Osteoblast (primary cell): ENCODE data around the gene GABRG3. TPM values are rescaled to one million over a fixed set of nuclear protein-coding genes. Genes with fewer than 3 reads are reported as not detected.

Experiments used
- DNase-seq: peaks from one replicate; pipeline ENCODE4 v3.0.0; 2011; ENCODE audit warnings: low spot score, mixed read lengths; ENCODE audit not compliant: insufficient read length; ENCODE audit errors: missing footprints
- H2AFZ ChIP-seq: 2 replicates; pipeline ENCODE4 v1.6.0; 2011; ENCODE audit warnings: mild to moderate bottlenecking, low read length
- H3K27ac ChIP-seq: 2 replicates; pipeline ENCODE4 v1.5.1; 2011; ENCODE audit warnings: mild to moderate bottlenecking, low read depth, low read length, moderate library complexity
- H3K27me3 ChIP-seq: 2 replicates; pipeline ENCODE4 v1.6.0; 2012; ENCODE audit warnings: mild to moderate bottlenecking, control low read depth, inconsistent platforms, low read length, moderate library complexity; ENCODE audit not compliant: insufficient read depth
- H3K36me3 ChIP-seq: 2 replicates; pipeline ENCODE4 v1.5.1; 2011; ENCODE audit warnings: mild to moderate bottlenecking, low read length, control low read depth, moderate library complexity; ENCODE audit not compliant: insufficient read depth
- H3K4me1 ChIP-seq: 2 replicates; pipeline ENCODE4 v1.5.1; 2011; ENCODE audit warnings: mild to moderate bottlenecking, low read length, control low read depth, moderate library complexity; ENCODE audit not compliant: insufficient read depth
- H3K4me2 ChIP-seq: 2 replicates; pipeline ENCODE4 v1.6.0; 2011; ENCODE audit warnings: mild to moderate bottlenecking, low read length; ENCODE audit not compliant: insufficient read depth
- H3K4me3 ChIP-seq: fragments of 200-600 bp; sonication (generic); 3 replicates; pipeline ENCODE4 v1.5.1; 2012; ENCODE audit warnings: mild to moderate bottlenecking, low read length, inconsistent platforms; ENCODE audit not compliant: insufficient read depth
- H3K79me2 ChIP-seq: 2 replicates; pipeline ENCODE4 v1.6.0; 2012; ENCODE audit warnings: mild to moderate bottlenecking, low read length, control low read depth, inconsistent platforms; ENCODE audit not compliant: insufficient read depth
- H3K9me3 ChIP-seq: 2 replicates; pipeline ENCODE4 v1.5.1; 2011; ENCODE audit warnings: low read depth, low read length, control low read depth
- H4K20me1 ChIP-seq: 2 replicates; pipeline ENCODE4 v1.6.0; 2012; ENCODE audit warnings: mild to moderate bottlenecking, low read length, control low read depth; ENCODE audit not compliant: insufficient read depth
- CTCF ChIP-seq: IDR thresholded peaks from 2 replicates; pipeline ENCODE4 v1.5.1; 2011; ENCODE audit warnings: mild to moderate bottlenecking, low read depth, low read length, moderate library complexity; ENCODE audit errors: extremely low read depth
- total RNA-seq: library from RNA; depleted of rRNA; stranded (reverse); fragments of >200 nt; gene quantifications from 2 replicates; pipeline ENCODE4 v1.2.3, GENCODE V29; 2012

GABRG3 gene
- total RNA-seq, 1 donor: not detected

GRCh38 chr15:27564656-27565055, 593.7 kb downstream of the GABRG3 start:
- H3K27me3 ChIP-seq: no peaks in the 10 kb centered on the region
- TF ChIP-seq CTCF: no peak
- no peaks in the 10 kb centered on the region for H3K36me3 ChIP-seq
- H3K79me2 ChIP-seq: no peaks in the 10 kb centered on the region
- no peaks in the 10 kb centered on the region for H4K20me1 ChIP-seq
- H3K9me3 ChIP-seq: no peaks in the 10 kb centered on the region
- H2AFZ ChIP-seq: no peak overlapping the region
- no peak for DNase-seq
- H3K4me3 ChIP-seq: no peak overlapping the region
- no peaks in the 10 kb centered on the region for H3K4me1 ChIP-seq
- H3K4me2 ChIP-seq: no peak overlapping the region
- no peak overlapping the region for H3K27ac ChIP-seq

- H3K4me2 ChIP-seq: no peak overlapping the region
- no peaks in the 10 kb centered on the region for H4K20me1 ChIP-seq
- no peaks in the 10 kb centered on the region for H3K27me3 ChIP-seq
- no peaks in the 10 kb centered on the region for H3K4me1 ChIP-seq
- no peak overlapping the region for H2AFZ ChIP-seq
- no peaks in the 10 kb centered on the region for H3K9me3 ChIP-seq
- no peak for TF ChIP-seq CTCF
- DNase-seq: no peak
- no peaks in the 10 kb centered on the region for H3K36me3 ChIP-seq
- H3K4me3 ChIP-seq: no peak overlapping the region
- H3K27ac ChIP-seq: no peak overlapping the region
- H3K79me2 ChIP-seq: no peaks in the 10 kb centered on the region
These were observed 599.8 kb downstream of the GABRG3 start for GRCh38 chr15:27570746-27571145.

- Histone ChIP-seq H3K36me3 (no peaks in the 10 kb centered on the region), H3K4me3 (no peak overlapping the region), H3K4me1 (no peaks in the 10 kb centered on the region), H2AFZ (no peak overlapping the region), H3K79me2 (no peaks in the 10 kb centered on the region), H3K9me3 (no peaks in the 10 kb centered on the region), H4K20me1 (no peaks in the 10 kb centered on the region), H3K27ac (no peak overlapping the region), H3K27me3 (no peaks in the 10 kb centered on the region), H3K4me2 (no peak overlapping the region)
- TF ChIP-seq CTCF: no peak
- DNase-seq: no peak
These were observed 603.0 kb downstream of the GABRG3 start for GRCh38 chr15:27573805-27574485.

- H2AFZ ChIP-seq: no peak overlapping the region
- no peaks in the 10 kb centered on the region for H3K4me1 ChIP-seq
- no peaks in the 10 kb centered on the region for H3K79me2 ChIP-seq
- no peak overlapping the region for H3K4me3 ChIP-seq
- H3K36me3 ChIP-seq: no peaks in the 10 kb centered on the region
- no peak for DNase-seq
- no peaks in the 10 kb centered on the region for H4K20me1 ChIP-seq
- H3K4me2 ChIP-seq: no peak overlapping the region
- no peaks in the 10 kb centered on the region for H3K27me3 ChIP-seq
- no peak for TF ChIP-seq CTCF
- H3K27ac ChIP-seq: no peak overlapping the region
- H3K9me3 ChIP-seq: no peaks in the 10 kb centered on the region
These were observed 603.6 kb downstream of the GABRG3 start for GRCh38 chr15:27574541-27575054.
